Smooth muscle cell (in vitro differentiated cells): Measurements from ENCODE around the gene MAML1. TPM values are rescaled to one million over a fixed set of nuclear protein-coding genes. Genes with fewer than 3 reads are reported as not detected.

Source experiments
- DNase-seq: peaks from one replicate; lab custom pipeline; 2025; ENCODE audit not compliant: unreplicated experiment; lab: John Stamatoyannopoulos, UW
- H2AFZ ChIP-seq: fragments of 200-600 bp; sonication (generic); 2 replicates; pipeline ENCODE4 v1.6.0; 2016; ENCODE audit warnings: antibody characterized with exemption, low read depth, mild to moderate bottlenecking
- H3F3A ChIP-seq: fragments of 200-600 bp; sonication (generic); 2 replicates; pipeline ENCODE4 v1.6.0; 2017; ENCODE audit warnings: antibody characterized with exemption, low read depth
- H3K27ac ChIP-seq: fragments of 200-600 bp; sonication (generic); 2 replicates; pipeline ENCODE4 v1.5.1; 2016; ENCODE audit warnings: low read depth, mild to moderate bottlenecking
- H3K27me3 ChIP-seq: fragments of 200-600 bp; sonication (generic); 2 replicates; pipeline ENCODE4 v1.6.1; 2016; ENCODE audit warnings: low read depth, mild to moderate bottlenecking
- H3K36me3 ChIP-seq: fragments of 200-600 bp; sonication (generic); 2 replicates; pipeline ENCODE4 v1.5.1; 2016; ENCODE audit warnings: low read depth
- H3K4me1 ChIP-seq: fragments of 200-600 bp; sonication (generic); 2 replicates; pipeline ENCODE4 v1.5.1; 2016; ENCODE audit warnings: low read depth
- H3K4me2 ChIP-seq: fragments of 200-600 bp; sonication (generic); 2 replicates; pipeline ENCODE4 v1.6.0; 2016; ENCODE audit warnings: mild to moderate bottlenecking
- H3K4me3 ChIP-seq: fragments of 200-600 bp; sonication (generic); 2 replicates; pipeline ENCODE4 v1.5.1; 2016; ENCODE audit warnings: mild to moderate bottlenecking
- H3K79me2 ChIP-seq: fragments of 200-600 bp; sonication (generic); 2 replicates; pipeline ENCODE4 v1.6.0; 2016; ENCODE audit warnings: low read depth, mild to moderate bottlenecking
- H3K9ac ChIP-seq: fragments of 200-600 bp; sonication (generic); 2 replicates; pipeline ENCODE4 v1.6.0; 2016; ENCODE audit warnings: low read depth
- H3K9me3 ChIP-seq: fragments of 200-600 bp; sonication (generic); replicated peaks from 2 replicates; pipeline ENCODE4 v1.5.1; 2016; ENCODE audit warnings: low read depth
- H4K20me1 ChIP-seq: fragments of 200-600 bp; sonication (generic); 2 replicates; pipeline ENCODE4 v1.6.0; 2016; ENCODE audit warnings: low read depth
- CTCF ChIP-seq: fragments of 200-600 bp; sonication (generic); IDR thresholded peaks from 2 replicates; pipeline ENCODE4 v1.5.1; 2017; ENCODE audit warnings: borderline replicate concordance, mild to moderate bottlenecking, antibody characterized with exemption; ENCODE audit not compliant: insufficient read depth, poor library complexity, severe bottlenecking
- WGBS: methylation state at CpG from one replicate; pipeline ENCODE4 v1.1.7; 2016; ENCODE audit warnings: low lambda C conversion rate; 5-methylcytosine and 5-hydroxymethylcytosine counted together
- polyA plus RNA-seq: library from polyadenylated mRNA; unstranded; fragments of >200 nt; fragmentation: Nextera tagmentation; extraction: Ambion mirVana; gene quantifications from 2 replicates; pipeline ENCODE4 v1.2.1, GENCODE V29; 2016
- total RNA-seq: library from RNA; depleted of rRNA; stranded (reverse); fragments of >200 nt; gene quantifications from 2 replicates; pipeline ENCODE4 v1.2.3, GENCODE V29; 2014

Gene MAML1
- total and polyA plus RNA-seq, 2 experiments from 2014 or later = 9.9 to 11.5 TPM

- no peaks in the 10 kb centered on the region for H3K9me3 ChIP-seq
- no peak within 1 kb of the TSS for H3K9ac ChIP-seq
- DNase-seq = no peak
- H3K79me2 ChIP-seq = no peaks in the 10 kb centered on the region
- no peaks in the 10 kb centered on the region for H3K27me3 ChIP-seq
- no peak within 1 kb of the TSS for H3K4me3 ChIP-seq
- no peak within 1 kb of the TSS for H2AFZ ChIP-seq
- H3K36me3 ChIP-seq = no peaks in the 10 kb centered on the region
- no peak within 1 kb of the TSS for H3K27ac ChIP-seq
- no peak within 1 kb of the TSS for H3K4me2 ChIP-seq
- no peaks in the 10 kb centered on the region for H4K20me1 ChIP-seq
- 91% methylated on average over 18 of the region's 19 CpGs for WGBS
- H3F3A ChIP-seq = no peaks in the 10 kb centered on the region
- H3K4me1 ChIP-seq = peaks cover 4% of the 10 kb centered on the region
- TF ChIP-seq CTCF = no peak
Observed at GRCh38 chr5:179793468-179794139, 61.0 kb downstream of the MAML1 start, which contains the start of gene LTC4S. Gene LTC4S, plus strand, starts transcription at chr5:179793986. Its CDS starts 95 bp downstream, at chr5:179794081.

GRCh38 chr5:179794171-179794570, 61.5 kb downstream of the MAML1 start:
- no peaks in the 10 kb centered on the region for H3K27me3 ChIP-seq
- H3K27ac ChIP-seq = no peak overlapping the region
- DNase-seq = no peak
- H4K20me1 ChIP-seq = no peaks in the 10 kb centered on the region
- peaks cover 4% of the 10 kb centered on the region for H3K4me1 ChIP-seq
- no peaks in the 10 kb centered on the region for H3K79me2 ChIP-seq
- no peak overlapping the region for H3K4me2 ChIP-seq
- no peak overlapping the region for H2AFZ ChIP-seq
- no peak overlapping the region for H3K9ac ChIP-seq
- no peak for TF ChIP-seq CTCF
- WGBS = 91% methylated on average over 3 of the region's 3 CpGs
- no peaks in the 10 kb centered on the region for H3F3A ChIP-seq
- H3K4me3 ChIP-seq = no peak overlapping the region
- H3K9me3 ChIP-seq = no peaks in the 10 kb centered on the region
- H3K36me3 ChIP-seq = no peaks in the 10 kb centered on the region

- no peaks in the 10 kb centered on the region for H3F3A ChIP-seq
- no peaks in the 10 kb centered on the region for H4K20me1 ChIP-seq
- TF ChIP-seq CTCF = no peak
- H3K9me3 ChIP-seq = no peaks in the 10 kb centered on the region
- H2AFZ ChIP-seq = no peak overlapping the region
- H3K79me2 ChIP-seq = no peaks in the 10 kb centered on the region
- no peak overlapping the region for H3K27ac ChIP-seq
- H3K27me3 ChIP-seq = no peaks in the 10 kb centered on the region
- H3K9ac ChIP-seq = no peak overlapping the region
- no peak for DNase-seq
- 96% methylated on average over 3 of the region's 3 CpGs for WGBS
- peaks cover 4% of the 10 kb centered on the region for H3K4me1 ChIP-seq
- H3K36me3 ChIP-seq = no peaks in the 10 kb centered on the region
- H3K4me2 ChIP-seq = no peak overlapping the region
- no peak overlapping the region for H3K4me3 ChIP-seq
Observed at GRCh38 chr5:179794575-179794974, 62.0 kb downstream of the MAML1 start.
